Mesendoderm (in vitro differentiated cells): Measurements from ENCODE around the gene F13A1.

Source experiments
- DNase-seq: peaks from one replicate; pipeline ENCODE4 v3.0.0; 2013
- H2AK5ac ChIP-seq: 2 replicates; pipeline ENCODE4 v1.6.1; 2013; ENCODE audit warnings: low read length, inconsistent platforms
- H2BK120ac ChIP-seq: 2 replicates; pipeline ENCODE4 v1.6.1; 2013; ENCODE audit warnings: low read depth, mild to moderate bottlenecking, low read length, moderate library complexity, mixed read lengths
- H2BK15ac ChIP-seq: replicated peaks from 2 replicates; pipeline ENCODE4 v1.6.1; 2013; ENCODE audit warnings: low read depth, mild to moderate bottlenecking, moderate library complexity
- H2BK5ac ChIP-seq: 2 replicates; pipeline ENCODE4 v1.6.1; 2013; ENCODE audit warnings: low read length, inconsistent platforms
- H3K18ac ChIP-seq: 2 replicates; pipeline ENCODE4 v1.6.1; 2013; ENCODE audit warnings: mild to moderate bottlenecking, low read length, mixed read lengths
- H3K23ac ChIP-seq: one replicate; pipeline ENCODE4 v1.6.1; 2013; ENCODE audit warnings: low read length
- H3K27ac ChIP-seq: 2 replicates; pipeline ENCODE4 v1.5.1; 2013; ENCODE audit warnings: low read depth, mild to moderate bottlenecking, inconsistent platforms, low read length, moderate library complexity
- H3K27me3 ChIP-seq: 2 replicates; pipeline ENCODE4 v1.6.1; 2013; ENCODE audit warnings: low read length, control low read depth, mild to moderate bottlenecking, inconsistent platforms; ENCODE audit not compliant: insufficient read depth, poor library complexity
- H3K36me3 ChIP-seq: 2 replicates; pipeline ENCODE4 v1.6.1; 2013; ENCODE audit warnings: low read length, inconsistent platforms; ENCODE audit not compliant: control insufficient read depth, insufficient read depth
- H3K4ac ChIP-seq: one replicate; pipeline ENCODE4 v1.6.1; 2013; ENCODE audit warnings: low read depth, mild to moderate bottlenecking, low read length, moderate library complexity
- H3K4me1 ChIP-seq: 2 replicates; pipeline ENCODE4 v1.6.1; 2013; ENCODE audit warnings: low read depth, low read length, inconsistent platforms; ENCODE audit not compliant: control insufficient read depth
- H3K4me2 ChIP-seq: 2 replicates; pipeline ENCODE4 v1.6.1; 2013; ENCODE audit warnings: low read length
- H3K4me3 ChIP-seq: 2 replicates; pipeline ENCODE4 v1.5.1; 2013; ENCODE audit warnings: mild to moderate bottlenecking, low read length
- H3K56ac ChIP-seq: one replicate; pipeline ENCODE4 v1.6.1; 2013; ENCODE audit warnings: low read length
- H3K79me1 ChIP-seq: 2 replicates; pipeline ENCODE4 v1.6.1; 2013; ENCODE audit warnings: low read length, inconsistent platforms
- H3K79me2 ChIP-seq: 2 replicates; pipeline ENCODE4 v1.6.1; 2013; ENCODE audit warnings: mild to moderate bottlenecking, low read length; ENCODE audit not compliant: control insufficient read depth, insufficient read depth
- H3K9ac ChIP-seq: 2 replicates; pipeline ENCODE4 v1.6.1; 2013; ENCODE audit warnings: low read length, inconsistent platforms
- H4K5ac ChIP-seq: one replicate; pipeline ENCODE4 v1.6.1; 2013; ENCODE audit warnings: low read length
- H4K8ac ChIP-seq: one replicate; pipeline ENCODE4 v1.6.1; 2013; ENCODE audit warnings: low read depth, mild to moderate bottlenecking, control low read depth, low read length, moderate library complexity
- WGBS: extraction: QIAGEN DNeasy Blood & Tissue Kit; methylation state at CpG from one replicate; pipeline ENCODE4 v1.1.7; 2013; ENCODE audit warnings: low lambda C conversion rate, missing lambda C conversion rate; ENCODE audit not compliant: insufficient coverage; ENCODE audit errors: extremely low coverage; 5-methylcytosine and 5-hydroxymethylcytosine counted together

F13A1 gene

DNA sequence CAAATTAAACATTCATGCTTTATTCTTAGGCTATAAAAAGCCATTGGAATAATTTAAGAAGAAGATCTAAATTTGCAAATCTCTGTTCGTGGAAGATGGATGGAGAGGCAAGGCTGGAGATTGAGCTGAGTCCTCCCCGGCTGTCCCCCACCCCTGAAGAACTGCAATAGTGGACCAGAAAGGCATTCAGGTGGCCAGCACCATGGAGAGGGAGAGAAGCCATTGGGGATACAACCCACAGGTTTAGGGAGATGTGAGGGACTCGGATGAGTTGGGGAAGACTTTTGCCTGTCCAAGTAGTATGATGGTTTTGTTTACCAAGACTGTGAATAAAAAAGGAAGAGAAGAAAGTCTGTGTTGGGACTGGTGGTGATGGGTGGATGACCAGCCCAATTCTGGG is 120.8 kb downstream of the F13A1 start:
- Histone ChIP-seq H3K4me2 (no peak overlapping the region), H2BK120ac (no peak overlapping the region), H3K56ac (no peak overlapping the region), H3K4me3 (no peak overlapping the region), H3K9ac (no peak overlapping the region), H3K27ac (no peak overlapping the region), H2AK5ac (no peak overlapping the region), H3K79me1 (no peaks in the 10 kb centered on the region), H2BK15ac (no peak overlapping the region), H3K4ac (no peak overlapping the region), H3K36me3 (no peaks in the 10 kb centered on the region), H3K27me3 (no peaks in the 10 kb centered on the region), H4K8ac (no peak overlapping the region), H3K18ac (no peak overlapping the region), H3K79me2 (no peaks in the 10 kb centered on the region), H2BK5ac (no peak overlapping the region), H3K4me1 (no peaks in the 10 kb centered on the region), H3K23ac (no peak overlapping the region), H4K5ac (no peak overlapping the region)
- DNase-seq, result no peak
- no CpG with 5 or more reads among the region's 3 CpGs for WGBS

DNA sequence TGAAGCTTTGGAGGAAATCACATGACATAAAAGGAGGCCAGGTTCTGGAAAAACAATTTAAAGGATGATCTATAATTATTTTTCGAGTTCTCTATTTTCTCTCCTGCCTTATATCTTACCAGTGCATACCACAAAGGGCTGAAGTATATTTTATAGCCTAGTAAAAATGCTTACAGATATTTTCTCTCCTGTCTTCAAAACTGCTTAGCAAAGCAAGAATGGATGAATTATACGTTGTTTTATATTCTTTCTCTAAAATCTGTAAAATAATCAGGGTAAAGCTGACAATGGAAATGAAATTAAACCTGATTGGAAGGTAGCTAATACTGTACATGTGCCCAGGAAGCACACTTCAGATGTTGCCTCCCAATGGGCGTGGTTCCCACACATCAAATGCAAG is 123.7 kb downstream of the F13A1 start:
- DNase-seq, result no peak
- Histone ChIP-seq H4K5ac (no peak overlapping the region), H2BK15ac (no peak overlapping the region), H3K9ac (no peak overlapping the region), H3K4ac (no peak overlapping the region), H3K4me1 (no peaks in the 10 kb centered on the region), H3K18ac (no peak overlapping the region), H3K36me3 (no peaks in the 10 kb centered on the region), H2BK5ac (no peak overlapping the region), H3K4me2 (no peak overlapping the region), H2BK120ac (no peak overlapping the region), H3K56ac (no peak overlapping the region), H2AK5ac (no peak overlapping the region), H3K79me1 (no peaks in the 10 kb centered on the region), H3K23ac (no peak overlapping the region), H3K4me3 (no peak overlapping the region), H3K27ac (no peak overlapping the region), H3K27me3 (no peaks in the 10 kb centered on the region), H3K79me2 (no peaks in the 10 kb centered on the region), H4K8ac (no peak overlapping the region)
- WGBS, result no CpG with 5 or more reads among the region's 3 CpGs

DNA sequence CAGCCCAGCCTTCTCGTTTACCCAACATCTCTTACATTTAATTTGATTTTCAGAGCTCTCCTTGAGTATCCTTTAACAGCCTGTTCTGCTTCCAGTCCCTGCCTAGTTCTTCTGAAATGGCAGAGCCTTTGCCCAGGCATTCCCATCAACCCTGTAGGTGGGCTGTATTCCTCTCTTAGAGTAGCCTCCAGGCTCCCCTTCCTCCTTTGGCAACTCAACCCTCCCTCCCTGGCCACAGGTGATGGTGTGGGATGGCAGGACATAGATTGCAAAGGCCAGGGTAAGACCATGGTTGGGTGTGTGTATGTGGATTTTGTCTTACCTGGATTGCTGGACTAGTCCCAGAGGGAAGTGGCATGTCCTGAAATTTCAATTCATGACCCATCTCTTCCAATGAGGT is 125.4 kb downstream of the F13A1 start:
- Histone ChIP-seq H2BK120ac (no peak overlapping the region), H3K4me3 (no peak overlapping the region), H3K18ac (no peak overlapping the region), H2BK15ac (no peak overlapping the region), H4K5ac (no peak overlapping the region), H3K9ac (no peak overlapping the region), H3K4ac (no peak overlapping the region), H3K4me1 (no peaks in the 10 kb centered on the region), H3K79me2 (no peaks in the 10 kb centered on the region), H3K36me3 (no peaks in the 10 kb centered on the region), H3K23ac (no peak overlapping the region), H4K8ac (no peak overlapping the region), H2BK5ac (no peak overlapping the region), H3K27ac (no peak overlapping the region), H3K79me1 (no peaks in the 10 kb centered on the region), H3K27me3 (no peaks in the 10 kb centered on the region), H2AK5ac (no peak overlapping the region), H3K56ac (no peak overlapping the region), H3K4me2 (no peak overlapping the region)
- no CpG with 5 or more reads among the region's 1 CpG for WGBS
- no peak for DNase-seq

DNA sequence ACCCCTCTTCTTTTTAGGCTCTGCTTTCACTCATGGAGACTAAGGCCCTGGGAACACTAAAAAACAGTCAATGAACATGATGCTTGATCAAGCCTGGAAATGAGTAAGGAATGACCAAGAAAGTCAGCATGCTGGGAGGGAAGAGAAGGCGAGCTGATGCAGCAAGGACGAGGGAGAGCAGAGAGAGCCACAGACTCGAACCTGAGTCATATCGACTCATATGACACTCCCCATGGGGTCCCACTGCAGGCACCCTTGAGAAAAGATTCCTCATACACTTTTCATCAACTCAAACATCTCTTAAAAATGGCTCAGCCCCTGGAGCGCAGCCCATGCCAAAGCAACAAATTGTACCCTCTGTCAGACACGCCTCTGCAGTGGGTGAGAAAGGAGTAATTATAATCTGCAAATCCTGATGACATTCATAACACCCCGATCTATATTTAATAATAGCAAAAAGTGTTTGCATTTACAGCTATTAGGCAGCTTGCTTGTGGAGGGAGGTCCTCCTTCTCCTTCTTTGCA is 127.2 kb downstream of the F13A1 start:
- Histone ChIP-seq H3K18ac (no peak overlapping the region), H3K4me3 (no peak overlapping the region), H3K27me3 (no peaks in the 10 kb centered on the region), H2AK5ac (no peak overlapping the region), H2BK120ac (no peak overlapping the region), H4K8ac (no peak overlapping the region), H3K27ac (no peak overlapping the region), H3K79me1 (no peaks in the 10 kb centered on the region), H3K23ac (no peak overlapping the region), H3K4ac (no peak overlapping the region), H4K5ac (no peak overlapping the region), H3K4me1 (no peaks in the 10 kb centered on the region), H3K79me2 (no peaks in the 10 kb centered on the region), H3K56ac (no peak overlapping the region), H2BK5ac (no peak overlapping the region), H2BK15ac (no peak overlapping the region), H3K4me2 (no peak overlapping the region), H3K36me3 (no peaks in the 10 kb centered on the region), H3K9ac (no peak overlapping the region)
- WGBS, result no CpG with 5 or more reads among the region's 7 CpGs
- DNase-seq, result no peak

DNA sequence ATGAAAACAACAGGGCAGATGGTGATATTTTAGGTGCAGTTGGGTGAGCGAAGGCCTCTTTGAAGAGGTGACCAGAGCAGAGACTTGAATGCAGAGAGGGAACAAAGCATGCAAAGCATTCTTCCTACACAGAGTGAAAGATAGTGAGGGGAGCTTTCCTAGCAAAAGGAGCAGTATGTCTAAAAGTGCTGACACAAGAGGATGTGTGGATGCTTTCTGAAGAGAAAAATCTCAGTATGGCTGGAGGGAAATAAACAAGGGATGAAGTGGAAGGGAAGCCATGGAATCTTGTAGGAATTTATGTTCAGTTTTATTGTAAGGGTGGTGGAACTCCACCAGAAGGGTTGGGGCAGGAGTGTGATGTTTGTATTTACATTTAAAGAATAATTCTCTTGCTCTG is 128.6 kb downstream of the F13A1 start:
- no peaks in the 10 kb centered on the region for H3K79me1 ChIP-seq
- H3K79me2 ChIP-seq, result no peaks in the 10 kb centered on the region
- DNase-seq, result no peak
- no peak overlapping the region for H3K9ac ChIP-seq
- no peak overlapping the region for H3K23ac ChIP-seq
- no peak overlapping the region for H3K4me2 ChIP-seq
- H3K18ac ChIP-seq, result no peak overlapping the region
- no CpG with 5 or more reads among the region's 1 CpG for WGBS
- H3K36me3 ChIP-seq, result no peaks in the 10 kb centered on the region
- no peaks in the 10 kb centered on the region for H3K27me3 ChIP-seq
- H4K5ac ChIP-seq, result no peak overlapping the region
- no peak overlapping the region for H3K4ac ChIP-seq
- no peak overlapping the region for H3K56ac ChIP-seq
- no peaks in the 10 kb centered on the region for H3K4me1 ChIP-seq
- H2BK15ac ChIP-seq, result no peak overlapping the region
- H3K27ac ChIP-seq, result no peak overlapping the region
- H2BK5ac ChIP-seq, result no peak overlapping the region
- no peak overlapping the region for H3K4me3 ChIP-seq
- no peak overlapping the region for H2AK5ac ChIP-seq
- H4K8ac ChIP-seq, result no peak overlapping the region
- H2BK120ac ChIP-seq, result no peak overlapping the region

DNA sequence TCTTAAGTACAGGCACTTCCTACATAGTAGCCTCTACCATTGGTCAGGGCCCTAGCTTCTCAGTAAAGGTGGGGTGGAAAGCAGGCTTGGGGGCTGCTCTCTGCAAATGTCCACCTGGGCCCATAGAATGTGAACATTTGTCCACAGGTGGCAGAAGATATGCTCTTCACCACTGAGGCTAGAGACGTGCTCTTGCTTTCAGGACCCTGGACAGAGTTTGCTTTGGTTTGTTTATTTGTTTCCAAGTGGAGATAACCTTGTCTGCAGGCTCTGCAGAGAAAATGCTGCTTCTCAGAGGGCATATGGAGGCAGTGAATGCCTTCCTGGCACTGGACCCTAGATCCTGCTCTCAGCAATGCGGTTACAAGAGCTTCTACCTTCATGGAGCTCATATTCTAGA is 129.0 kb downstream of the F13A1 start:
- Histone ChIP-seq H2BK120ac (no peak overlapping the region), H2BK15ac (no peak overlapping the region), H2BK5ac (no peak overlapping the region), H3K4me2 (no peak overlapping the region), H3K27ac (no peak overlapping the region), H4K8ac (no peak overlapping the region), H3K4me1 (no peaks in the 10 kb centered on the region), H3K9ac (no peak overlapping the region), H3K4ac (no peak overlapping the region), H3K23ac (no peak overlapping the region), H3K36me3 (no peaks in the 10 kb centered on the region), H4K5ac (no peak overlapping the region), H3K18ac (no peak overlapping the region), H3K79me1 (no peaks in the 10 kb centered on the region), H3K27me3 (no peaks in the 10 kb centered on the region), H2AK5ac (no peak overlapping the region), H3K4me3 (no peak overlapping the region), H3K56ac (no peak overlapping the region), H3K79me2 (no peaks in the 10 kb centered on the region)
- WGBS, result no CpG with 5 or more reads among the region's 2 CpGs
- DNase-seq, result peak; percentile 64
